ENCODE measurements around the gene CACNG4.

Gene CACNG4

GRCh38 chr17:66966704-66967418, 2.4 kb downstream of the CACNG4 start:
- Histone ChIP-seq H3K27ac (no peak overlapping the region), H3K4me3 (no peak overlapping the region)
- no peak for DNase-seq (ENCODE audit: low spot score)
- no peak for TF ChIP-seq CTCF (IDR thresholded peaks at IDR 0.05)

GRCh38 chr17:66967837-66968543, 3.5 kb downstream of the CACNG4 start:
- Histone ChIP-seq H3K4me3 (no peak overlapping the region), H3K27ac (no peak overlapping the region)
- TF ChIP-seq CTCF (IDR thresholded peaks at IDR 0.05) = no peak
- DNase-seq (ENCODE audit: low spot score) = no peak

- TF ChIP-seq CTCF (IDR thresholded peaks at IDR 0.05) = no peak
- no peak for DNase-seq (ENCODE audit: low spot score)
- H3K27ac ChIP-seq = no peak overlapping the region
- no peak overlapping the region for H3K4me3 ChIP-seq
These were observed 4.4 kb downstream of the CACNG4 start for GRCh38 chr17:66968916-66969315.

- Histone ChIP-seq H3K27ac (no peak overlapping the region), H3K4me3 (no peak overlapping the region)
- no peak for DNase-seq (ENCODE audit: low spot score)
- TF ChIP-seq CTCF (IDR thresholded peaks at IDR 0.05) = no peak
These were observed 5.6 kb downstream of the CACNG4 start for GRCh38 chr17:66970140-66970539.

GRCh38 chr17:66970797-66971196, 6.3 kb downstream of the CACNG4 start:
- no peak overlapping the region for H3K4me3 ChIP-seq
- no peak for DNase-seq (ENCODE audit: low spot score)
- no peak overlapping the region for H3K27ac ChIP-seq
- TF ChIP-seq CTCF (IDR thresholded peaks at IDR 0.05) = no peak

- no peak overlapping the region for H3K27ac ChIP-seq
- no peak overlapping the region for H3K4me3 ChIP-seq
- TF ChIP-seq CTCF (IDR thresholded peaks at IDR 0.05) = no peak
- DNase-seq (ENCODE audit: low spot score) = no peak
These were observed 6.8 kb downstream of the CACNG4 start for GRCh38 chr17:66971264-66971663.

Data from coronary artery (tissue), 2 donors.